Activated T-helper 1 cell treated with anti-CD3 and anti-CD28 coated beads, Interleukin-2, amount 50 U/mL, for 16 hours (primary cell): ENCODE measurements around the gene TRANK1.
"Not testable (repeated sequence)": the region's sequence is repeated elsewhere in the genome, so short reads cannot be mapped to it uniquely, and the experiment has no call there.

Source experiments
- DNase-seq, 2 donors: peaks; one replicate each; pipeline ENCODE4 v3.0.0-alpha.2; 2020; ENCODE audit warnings: low read depth in 1 of 2, low spot score in 1 of 2

The TRANK1 gene

GRCh38 chr3:36893137-36893557 lies 51.7 kb downstream of the TRANK1 start:
- DNase-seq = no peak

- no peak for DNase-seq
Observed at GRCh38 chr3:36892457-36893136, 52.3 kb downstream of the TRANK1 start.

- no peak for DNase-seq
Observed at GRCh38 chr3:36891701-36892160, 53.1 kb downstream of the TRANK1 start.

GRCh38 chr3:36891097-36891496 lies 53.8 kb downstream of the TRANK1 start:
- not testable (repeated sequence) for DNase-seq

GRCh38 chr3:36890261-36890660 lies 54.6 kb downstream of the TRANK1 start:
- DNase-seq = no peak

GRCh38 chr3:36881735-36882134 lies 63.1 kb downstream of the TRANK1 start:
- no peak for DNase-seq

- DNase-seq = not testable (repeated sequence)
Observed at GRCh38 chr3:36879842-36880241, 65.0 kb downstream of the TRANK1 start.

- DNase-seq = no peak
Observed at GRCh38 chr3:36877930-36878685, 66.7 kb downstream of the TRANK1 start.

GRCh38 chr3:36876181-36876936 lies 68.5 kb downstream of the TRANK1 start:
- no peak for DNase-seq

GRCh38 chr3:36875397-36875796 lies 69.5 kb downstream of the TRANK1 start:
- no peak for DNase-seq

GRCh38 chr3:36874424-36874823 lies 70.4 kb downstream of the TRANK1 start:
- DNase-seq = no peak

- no peak for DNase-seq
Observed at GRCh38 chr3:36871379-36872126, 73.3 kb downstream of the TRANK1 start.

GRCh38 chr3:36868614-36869436 lies 76.0 kb downstream of the TRANK1 start:
- DNase-seq = peak in 1 of 2 donors; percentile 17

GRCh38 chr3:36867810-36868209 lies 77.0 kb downstream of the TRANK1 start:
- DNase-seq = no peak

GRCh38 chr3:36866368-36866767 lies 78.5 kb downstream of the TRANK1 start:
- DNase-seq = no peak

GRCh38 chr3:36864180-36865053 lies 80.4 kb downstream of the TRANK1 start:
- DNase-seq = no peak

GRCh38 chr3:36862076-36862755 lies 82.6 kb downstream of the TRANK1 start:
- DNase-seq = no peak

GRCh38 chr3:36859494-36859893 lies 85.4 kb downstream of the TRANK1 start:
- no peak for DNase-seq

GRCh38 chr3:36852071-36852470 lies 92.8 kb downstream of the TRANK1 start:
- DNase-seq = no peak
